Psoas muscle (tissue), 8 donors: Measurements from ENCODE around the gene ARMH3. TPM values are rescaled to one million over a fixed set of nuclear protein-coding genes. Genes with fewer than 3 reads are reported as not detected.

Experiments
- ATAC-seq, 4 donors: fragments of 200-7000 bp; cut with Tn5 transposase; one replicate each; pipeline ENCODE4 v1.9.1; 2020; ENCODE audit warnings: moderate library complexity in 3 of 4, mild to moderate bottlenecking in 2 of 4
- DNase-seq, 2 donors: peaks; one replicate each; pipeline ENCODE4 v3.0.0-alpha.2; 2020
- H3K27ac ChIP-seq: fragments of 200-600 bp; one replicate; pipeline ENCODE4 v1.8.0; 2022
- H3K27me3 ChIP-seq, 3 donors: fragments of 200-600 bp in 1 of 3; one replicate each; pipeline versions ENCODE4 v1.6.1 to v1.8.0; 2013 to 2022; ENCODE audit warnings: low read length in 2 of 3, mild to moderate bottlenecking in 2 of 3, moderate library complexity in 1 of 3; ENCODE audit not compliant: insufficient read depth in 3 of 3
- H3K36me3 ChIP-seq, 2 donors: fragments of 200-600 bp in 1 of 2; one replicate each; pipeline versions ENCODE4 v1.6.1 to v1.8.0; 2013 to 2022; ENCODE audit warnings: low read depth in 1 of 2, mild to moderate bottlenecking in 1 of 2, moderate library complexity in 1 of 2; ENCODE audit not compliant: insufficient read depth in 1 of 2
- H3K4me1 ChIP-seq: fragments of 200-600 bp; one replicate; pipeline ENCODE4 v1.8.0; 2022
- H3K4me3 ChIP-seq: fragments of 200-600 bp; one replicate; pipeline ENCODE4 v1.8.0; 2022; ENCODE audit warnings: mild to moderate bottlenecking
- H3K9me3 ChIP-seq: fragments of 200-600 bp; one replicate; pipeline ENCODE4 v1.8.0; 2022
- CTCF ChIP-seq: fragments of 200-600 bp; IDR thresholded peaks from one replicate; pipeline ENCODE4 v1.8.0; 2022; ENCODE audit warnings: antibody characterized with exemption
- WGBS, 3 donors: extraction: QIAGEN DNeasy Blood & Tissue Kit; methylation state at CpG; one replicate each; pipeline versions ENCODE4 v1.1.6 to v1.1.7; 2013; 5-methylcytosine and 5-hydroxymethylcytosine counted together
- intact Hi-C, 2 donors: fragments of 100-400 bp; cut with DNase I; formaldehyde crosslinking; loops; one replicate each; pipeline versions ENCODE4 v1.11.0 to v1.14.2; 2022
- polyA plus RNA-seq, 3 donors: library from polyadenylated mRNA; stranded (reverse); fragments of 200-250 nt; gene quantifications; one replicate each; pipeline ENCODE4 v1.2.3, GENCODE V29; 2013
- total RNA-seq, 4 donors: library from RNA; stranded (reverse); fragmentation: NEBNext Ultra II Directional in 2 of 4; extraction: Animal tissue kit (Norgen Biotek cat#: 25700) in 2 of 4; gene quantifications; one replicate each; pipeline versions ENCODE4 v1.2.1 to v1.2.4, GENCODE V29; 2021 to 2023
- donor health status: healthy with polysubstance abuse.
- donor health status: DM: no; HTN: no; CAD: no; lungs with moderate emphysema.
- donor health status: Bipolar disorder and iron deficiency.
- donor health status: healthy.
- donor health status: DM: yes; HTN: yes; CAD: no.
- donor health status: DM: no; HTN: no; CAD: no.
- donor health status: DM: no; HTN: no; CAD: no.
- donor health status: DM: yes; HTN: yes; CAD: no.

The ARMH3 gene
- total and polyA plus RNA-seq, 7 donors: 14.1 to 38.7 (median 22.9) TPM

GRCh38 chr10:102066399-102067088 lies 10.6 kb upstream of the ARMH3 start:
- ATAC-seq (no peak), DNase-seq (no peak)
- Histone ChIP-seq H3K36me3 (peaks cover 0 to 9% of the 10 kb centered on the region in 2 donors), H3K27me3 (no peaks in the 10 kb centered on the region), H3K27ac (peak overlapping the region; percentile 88), H3K4me3 (peak overlapping the region; percentile 90), H3K4me1 (peaks cover 18% of the 10 kb centered on the region), H3K9me3 (no peaks in the 10 kb centered on the region)
- WGBS, 3 donors: 62 to 68% (median 63%) methylated on average over 16 of the region's 16 CpGs
- intact Hi-C loops: no loop called here
- no peak for TF ChIP-seq CTCF

GRCh38 chr10:102065561-102066398 lies 9.8 kb upstream of the ARMH3 start:
- no peak for TF ChIP-seq CTCF
- Histone ChIP-seq H3K27ac (peak overlapping the region; percentile 88), H3K4me3 (peak overlapping the region; percentile 90), H3K27me3 (no peaks in the 10 kb centered on the region), H3K36me3 (peaks cover 0 to 9% of the 10 kb centered on the region in 2 donors), H3K9me3 (no peaks in the 10 kb centered on the region), H3K4me1 (peaks cover 18% of the 10 kb centered on the region)
- WGBS, 3 donors: 5 to 13% (median 6%) methylated on average over 38 to 63 of the region's 63 CpGs
- ATAC-seq (peak; percentile 42 to 68 (median 64)), DNase-seq (peak; percentile 28 to 70)
- intact Hi-C loops: no loop called here

- Histone ChIP-seq H3K4me1 (peaks cover 18% of the 10 kb centered on the region), H3K9me3 (no peaks in the 10 kb centered on the region), H3K27ac (peak within 1 kb of the TSS; percentile 88), H3K4me3 (peak within 1 kb of the TSS; percentile 90), H3K27me3 (no peaks in the 10 kb centered on the region), H3K36me3 (peaks cover 0 to 9% of the 10 kb centered on the region in 2 donors)
- peak; percentile 96 to 97 (median 97) for ATAC-seq
- intact Hi-C loops: no loop called here
- 2 to 3% (median 2%) methylated on average over 37 to 61 of the region's 61 CpGs for WGBS, 3 donors
- peak; percentile 94 to 96 for DNase-seq
- TF ChIP-seq CTCF: peak; percentile 15
These were observed 9.0 kb upstream of the ARMH3 start, which contains the start of gene HPS6 for GRCh38 chr10:102064868-102065560. Gene HPS6, plus strand, starts transcription at chr10:102065349. Its CDS starts 126 bp downstream, at chr10:102065475.

- H3K4me1 ChIP-seq: peaks cover 18% of the 10 kb centered on the region
- peak overlapping the region; percentile 90 for H3K4me3 ChIP-seq
- WGBS, 3 donors: 72 to 80% (median 80%) methylated on average over 2 of the region's 2 CpGs
- H3K27ac ChIP-seq: peak overlapping the region; percentile 88
- no peaks in the 10 kb centered on the region for H3K9me3 ChIP-seq
- ATAC-seq (no peak), DNase-seq (no peak)
- TF ChIP-seq CTCF: no peak
- intact Hi-C loops: no loop called here
- peaks cover 0 to 9% of the 10 kb centered on the region in 2 donors for H3K36me3 ChIP-seq
- no peaks in the 10 kb centered on the region for H3K27me3 ChIP-seq
These were observed 8.5 kb upstream of the ARMH3 start for GRCh38 chr10:102064503-102064867.
